Nephron progenitor cell (in vitro differentiated cells): ENCODE data around the gene USP13.

ENCODE experiments used
- DNase-seq: peaks from one replicate; pipeline ENCODE4 v3.0.0; 2021
- H3K27ac Mint-ChIP-seq: 2 replicates; pipeline ENCODE4 v1.8.0; 2021; ENCODE audit warnings: mild to moderate bottlenecking, moderate library complexity, mixed read lengths
- H3K27me3 Mint-ChIP-seq: 2 replicates; pipeline ENCODE4 v1.8.0; 2021; ENCODE audit warnings: mild to moderate bottlenecking, low read depth, mixed read lengths; ENCODE audit not compliant: poor library complexity
- H3K36me3 Mint-ChIP-seq: 2 replicates; pipeline ENCODE4 v1.8.0; 2021; ENCODE audit warnings: low read depth, mixed read lengths
- H3K4me1 Mint-ChIP-seq: 2 replicates; pipeline ENCODE4 v1.8.0; 2021; ENCODE audit warnings: mixed read lengths
- H3K4me3 Mint-ChIP-seq: 2 replicates; pipeline ENCODE4 v1.8.0; 2021; ENCODE audit warnings: mild to moderate bottlenecking, moderate library complexity, mixed read lengths
- H3K9me3 Mint-ChIP-seq: 2 replicates; pipeline ENCODE4 v1.8.0; 2021; ENCODE audit warnings: mild to moderate bottlenecking, moderate library complexity, mixed read lengths
- CTCF ChIP-seq: fragments of 200-600 bp; sonication (generic); IDR thresholded peaks from 2 replicates; pipeline ENCODE4 v1.5.0; 2021; ENCODE audit warnings: antibody characterized with exemption

Gene USP13

GRCh38 chr3:179734497-179735281 lies 81.8 kb downstream of the USP13 start:
- H3K9me3 Mint-ChIP-seq, result no peaks in the 10 kb centered on the region
- no peak overlapping the region for H3K27ac Mint-ChIP-seq
- no peak for DNase-seq
- TF ChIP-seq CTCF, result no peak
- no peaks in the 10 kb centered on the region for H3K4me1 Mint-ChIP-seq
- peaks cover 30% of the 10 kb centered on the region for H3K36me3 Mint-ChIP-seq
- no peak overlapping the region for H3K4me3 Mint-ChIP-seq
- no peaks in the 10 kb centered on the region for H3K27me3 Mint-ChIP-seq

- TF ChIP-seq CTCF, result no peak
- Mint-ChIP-seq H3K4me1 (no peaks in the 10 kb centered on the region), H3K27me3 (no peaks in the 10 kb centered on the region), H3K27ac (no peak overlapping the region), H3K9me3 (no peaks in the 10 kb centered on the region), H3K36me3 (peaks cover 26% of the 10 kb centered on the region), H3K4me3 (no peak overlapping the region)
- no peak for DNase-seq
Measured at GRCh38 chr3:179735321-179735720, 82.5 kb downstream of the USP13 start.

- Mint-ChIP-seq H3K27ac (no peak overlapping the region), H3K4me3 (no peak overlapping the region), H3K4me1 (peaks cover 7% of the 10 kb centered on the region), H3K9me3 (no peaks in the 10 kb centered on the region), H3K36me3 (peaks cover 32% of the 10 kb centered on the region), H3K27me3 (no peaks in the 10 kb centered on the region)
- DNase-seq, result no peak
- no peak for TF ChIP-seq CTCF
Measured at GRCh38 chr3:179738998-179739397, 86.2 kb downstream of the USP13 start.

GRCh38 chr3:179739816-179740594 lies 87.2 kb downstream of the USP13 start:
- H3K27ac Mint-ChIP-seq, result no peak overlapping the region
- H3K36me3 Mint-ChIP-seq, result peaks cover 38% of the 10 kb centered on the region
- no peaks in the 10 kb centered on the region for H3K9me3 Mint-ChIP-seq
- H3K4me1 Mint-ChIP-seq, result peaks cover 17% of the 10 kb centered on the region
- H3K27me3 Mint-ChIP-seq, result no peaks in the 10 kb centered on the region
- no peak for DNase-seq
- no peak overlapping the region for H3K4me3 Mint-ChIP-seq
- TF ChIP-seq CTCF, result no peak

- no peak for TF ChIP-seq CTCF
- DNase-seq, result no peak
- Mint-ChIP-seq H3K36me3 (peaks cover 43% of the 10 kb centered on the region), H3K4me1 (peaks cover 25% of the 10 kb centered on the region), H3K27me3 (no peaks in the 10 kb centered on the region), H3K27ac (no peak overlapping the region), H3K4me3 (no peak overlapping the region), H3K9me3 (no peaks in the 10 kb centered on the region)
Measured at GRCh38 chr3:179743913-179744312, 91.1 kb downstream of the USP13 start.
